ENCODE data around the gene ZNF236.

DNA sequence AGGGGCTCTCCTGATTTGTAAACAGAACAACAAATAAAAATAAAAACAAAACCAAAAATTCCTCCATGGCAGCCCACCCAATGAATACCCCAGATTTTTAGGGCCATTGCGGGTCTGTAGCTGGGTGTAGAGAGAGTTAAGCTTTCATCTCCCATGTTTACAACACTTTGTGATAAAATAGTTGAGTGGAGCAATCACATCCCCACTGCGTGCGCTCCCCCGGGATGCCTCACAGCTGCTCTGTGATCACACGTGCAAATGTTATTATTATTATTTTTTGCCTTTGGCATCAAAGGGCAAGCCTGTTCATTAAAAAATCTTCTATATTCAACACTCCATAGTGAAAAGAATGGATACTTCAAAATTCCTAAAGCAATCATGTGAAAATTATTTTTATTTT, 192.2 kb downstream of the ZNF236 start:
- TF ChIP-seq, protein P1, sequence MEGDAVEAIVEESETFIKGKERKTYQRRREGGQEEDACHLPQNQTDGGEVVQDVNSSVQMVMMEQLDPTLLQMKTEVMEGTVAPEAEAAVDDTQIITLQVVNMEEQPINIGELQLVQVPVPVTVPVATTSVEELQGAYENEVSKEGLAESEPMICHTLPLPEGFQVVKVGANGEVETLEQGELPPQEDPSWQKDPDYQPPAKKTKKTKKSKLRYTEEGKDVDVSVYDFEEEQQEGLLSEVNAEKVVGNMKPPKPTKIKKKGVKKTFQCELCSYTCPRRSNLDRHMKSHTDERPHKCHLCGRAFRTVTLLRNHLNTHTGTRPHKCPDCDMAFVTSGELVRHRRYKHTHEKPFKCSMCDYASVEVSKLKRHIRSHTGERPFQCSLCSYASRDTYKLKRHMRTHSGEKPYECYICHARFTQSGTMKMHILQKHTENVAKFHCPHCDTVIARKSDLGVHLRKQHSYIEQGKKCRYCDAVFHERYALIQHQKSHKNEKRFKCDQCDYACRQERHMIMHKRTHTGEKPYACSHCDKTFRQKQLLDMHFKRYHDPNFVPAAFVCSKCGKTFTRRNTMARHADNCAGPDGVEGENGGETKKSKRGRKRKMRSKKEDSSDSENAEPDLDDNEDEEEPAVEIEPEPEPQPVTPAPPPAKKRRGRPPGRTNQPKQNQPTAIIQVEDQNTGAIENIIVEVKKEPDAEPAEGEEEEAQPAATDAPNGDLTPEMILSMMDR (IDR thresholded peaks at IDR 0.05), result no peak
- TF ChIP-seq POLR2A (IDR thresholded peaks at IDR 0.05) (no peak), POLR2AphosphoS5 (IDR thresholded peaks at IDR 0.05) (no peak)
